Measurements from ENCODE around the gene DUSP23. TPM values are rescaled to one million over a fixed set of nuclear protein-coding genes. Genes with fewer than 3 reads are reported as not detected.

Gene DUSP23
- total RNA-seq, 1 donor from 2014 or later: 38.7 TPM

- TF ChIP-seq CTCF (IDR thresholded peaks at IDR 0.05; ENCODE audit: unreplicated experiment): no peak
- no peak overlapping the region for H3K4me3 Mint-ChIP-seq (ENCODE audit: unreplicated experiment)
These were observed 32.4 kb upstream of the DUSP23 start for GRCh38 chr1:159748370-159748769.

GRCh38 chr1:159749630-159750029, 31.1 kb upstream of the DUSP23 start:
- Mint-ChIP-seq H3K36me3 (ENCODE audit: low read depth, unreplicated experiment) (no peaks in the 10 kb centered on the region), H3K4me3 (ENCODE audit: unreplicated experiment) (no peak overlapping the region), H3K27ac (ENCODE audit: unreplicated experiment) (no peak overlapping the region), H3K27me3 (ENCODE audit: unreplicated experiment) (no peaks in the 10 kb centered on the region), H3K9me3 (ENCODE audit: unreplicated experiment) (no peaks in the 10 kb centered on the region), H3K4me1 (ENCODE audit: unreplicated experiment) (no peaks in the 10 kb centered on the region)
- no peak for TF ChIP-seq CTCF (IDR thresholded peaks at IDR 0.05; ENCODE audit: unreplicated experiment)
- DNase-seq (ENCODE audit: low spot score): no peak

More at GRCh38 chr1:159748370-159748769, 32.4 kb upstream of the DUSP23 start:
- H3K27ac Mint-ChIP-seq (ENCODE audit: unreplicated experiment): no peak overlapping the region
- DNase-seq (ENCODE audit: low spot score): no peak
- H3K36me3 Mint-ChIP-seq (ENCODE audit: low read depth, unreplicated experiment): no peaks in the 10 kb centered on the region
- no peaks in the 10 kb centered on the region for H3K27me3 Mint-ChIP-seq (ENCODE audit: unreplicated experiment)
- no peaks in the 10 kb centered on the region for H3K9me3 Mint-ChIP-seq (ENCODE audit: unreplicated experiment)
- no peaks in the 10 kb centered on the region for H3K4me1 Mint-ChIP-seq (ENCODE audit: unreplicated experiment)

GRCh38 chr1:159750621-159751020, 30.1 kb upstream of the DUSP23 start:
- no peaks in the 10 kb centered on the region for H3K4me1 Mint-ChIP-seq (ENCODE audit: unreplicated experiment)

GRCh38 chr1:159751031-159751430, 29.7 kb upstream of the DUSP23 start:
- TF ChIP-seq CTCF (IDR thresholded peaks at IDR 0.05; ENCODE audit: unreplicated experiment): no peak
- no peak overlapping the region for H3K27ac Mint-ChIP-seq (ENCODE audit: unreplicated experiment)
- no peaks in the 10 kb centered on the region for H3K4me1 Mint-ChIP-seq (ENCODE audit: unreplicated experiment)
- no peaks in the 10 kb centered on the region for H3K27me3 Mint-ChIP-seq (ENCODE audit: unreplicated experiment)
- H3K36me3 Mint-ChIP-seq (ENCODE audit: low read depth, unreplicated experiment): no peaks in the 10 kb centered on the region
- no peaks in the 10 kb centered on the region for H3K9me3 Mint-ChIP-seq (ENCODE audit: unreplicated experiment)
- no peak for DNase-seq (ENCODE audit: low spot score)
- no peak overlapping the region for H3K4me3 Mint-ChIP-seq (ENCODE audit: unreplicated experiment)

More at GRCh38 chr1:159750621-159751020, 30.1 kb upstream of the DUSP23 start:
- TF ChIP-seq CTCF (IDR thresholded peaks at IDR 0.05; ENCODE audit: unreplicated experiment): no peak
- Mint-ChIP-seq H3K36me3 (ENCODE audit: low read depth, unreplicated experiment) (no peaks in the 10 kb centered on the region), H3K4me3 (ENCODE audit: unreplicated experiment) (no peak overlapping the region), H3K9me3 (ENCODE audit: unreplicated experiment) (no peaks in the 10 kb centered on the region), H3K27ac (ENCODE audit: unreplicated experiment) (no peak overlapping the region), H3K27me3 (ENCODE audit: unreplicated experiment) (no peaks in the 10 kb centered on the region)
- no peak for DNase-seq (ENCODE audit: low spot score)

GRCh38 chr1:159752135-159752580, 28.6 kb upstream of the DUSP23 start:
- H3K36me3 Mint-ChIP-seq (ENCODE audit: low read depth, unreplicated experiment): no peaks in the 10 kb centered on the region
- DNase-seq (ENCODE audit: low spot score): no peak
- no peak overlapping the region for H3K4me3 Mint-ChIP-seq (ENCODE audit: unreplicated experiment)
- H3K27me3 Mint-ChIP-seq (ENCODE audit: unreplicated experiment): no peaks in the 10 kb centered on the region
- H3K27ac Mint-ChIP-seq (ENCODE audit: unreplicated experiment): no peak overlapping the region
- no peak for TF ChIP-seq CTCF (IDR thresholded peaks at IDR 0.05; ENCODE audit: unreplicated experiment)
- H3K9me3 Mint-ChIP-seq (ENCODE audit: unreplicated experiment): no peaks in the 10 kb centered on the region
- no peaks in the 10 kb centered on the region for H3K4me1 Mint-ChIP-seq (ENCODE audit: unreplicated experiment)
